ENCODE measurements around the gene GABARAP. TPM values are rescaled to one million over a fixed set of nuclear protein-coding genes. Genes with fewer than 3 reads are reported as not detected.

GABARAP gene
- total RNA-seq (2022; extraction: Qiagen RNA extraction; ENCODE audit: low read depth), result 646 to 813 TPM (median 659 TPM) in 5 replicates

DNA sequence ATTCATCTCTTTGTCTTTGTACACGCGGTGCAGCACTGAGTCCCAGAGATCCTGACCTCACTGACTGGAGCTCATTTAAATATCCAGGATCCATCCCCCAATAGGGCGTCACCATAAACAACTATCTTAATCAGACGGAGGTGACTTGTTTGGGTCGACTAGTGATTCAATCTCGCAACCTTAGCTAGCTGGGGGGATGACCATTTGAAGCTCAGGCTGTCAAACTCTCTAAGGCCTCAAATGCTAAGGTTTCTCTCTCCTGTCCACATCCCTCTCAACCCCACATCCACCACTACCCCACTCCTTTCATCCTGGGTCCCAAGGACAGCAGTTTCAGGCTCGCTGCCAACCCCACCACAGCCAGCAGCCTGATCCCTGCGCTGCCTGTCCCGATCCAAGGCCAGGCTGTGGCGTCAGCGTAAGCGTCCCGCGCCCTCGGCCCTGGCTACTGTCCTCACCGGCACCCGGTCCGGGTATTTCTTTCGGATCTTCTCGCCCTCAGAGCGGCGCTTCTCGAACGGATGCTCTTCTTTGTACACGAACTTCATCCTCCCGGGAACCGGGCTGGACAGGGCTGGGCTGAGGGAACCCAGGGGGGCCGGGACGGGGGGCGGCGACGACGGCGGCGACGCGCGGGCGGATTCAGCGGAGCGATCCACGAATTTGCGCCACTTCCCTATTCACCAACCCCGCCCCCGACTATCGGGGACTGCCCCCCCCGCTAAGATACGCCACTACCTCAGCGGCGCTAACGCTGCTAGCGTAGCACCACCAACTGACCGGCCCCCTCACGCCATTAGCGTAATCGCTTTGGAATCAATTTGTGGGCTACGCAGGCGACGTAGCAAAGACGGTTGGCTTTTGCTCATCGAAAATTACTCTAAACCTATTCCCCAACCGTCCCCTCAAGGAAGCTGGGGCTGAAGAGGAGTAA lies at the start of gene GABARAP:
TSS of gene GABARAP (minus strand) at position 667 of the 934 bp plus-strand sequence. CDS start at position 548, 119 bp downstream.

DNA sequence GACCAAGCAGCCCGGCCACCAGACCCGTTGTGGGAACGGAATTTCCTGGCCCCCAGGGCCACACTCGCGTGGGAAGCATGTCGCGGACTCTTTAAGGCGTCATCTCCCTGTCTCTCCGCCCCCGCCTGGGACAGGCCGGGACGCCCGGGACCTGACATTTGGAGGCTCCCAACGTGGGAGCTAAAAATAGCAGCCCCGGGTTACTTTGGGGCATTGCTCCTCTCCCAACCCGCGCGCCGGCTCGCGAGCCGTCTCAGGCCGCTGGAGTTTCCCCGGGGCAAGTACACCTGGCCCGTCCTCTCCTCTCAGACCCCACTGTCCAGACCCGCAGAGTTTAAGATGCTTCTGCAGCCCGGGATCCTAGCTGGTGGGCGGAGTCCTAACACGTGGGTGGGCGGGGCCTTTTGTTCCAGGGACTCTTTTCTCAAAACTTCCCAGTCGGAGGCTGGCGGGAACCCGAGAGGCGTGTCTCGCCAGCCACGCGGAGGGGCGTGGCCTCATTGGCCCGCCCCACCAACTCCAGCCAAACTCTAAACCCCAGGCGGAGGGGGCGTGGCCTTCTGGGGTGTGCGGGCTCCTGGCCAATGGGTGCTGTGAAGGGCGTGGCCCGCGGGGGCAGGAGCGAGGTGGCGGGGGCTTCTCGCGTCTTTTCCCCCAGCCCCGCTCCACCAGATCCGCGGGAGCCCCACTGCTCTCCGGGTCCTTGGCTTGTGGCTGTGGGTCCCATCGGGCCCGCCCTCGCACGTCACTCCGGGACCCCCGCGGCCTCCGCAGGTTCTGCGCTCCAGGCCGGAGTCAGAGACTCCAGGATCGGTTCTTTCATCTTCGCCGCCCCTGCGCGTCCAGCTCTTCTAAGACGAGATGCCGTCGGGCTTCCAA lies 39.1 kb upstream of the GABARAP start, which contains the start of gene SLC2A4:
TSS of gene SLC2A4 (plus strand) at position 645 of the 879 bp plus-strand sequence. CDS start at position 862, 217 bp downstream.

DNA sequence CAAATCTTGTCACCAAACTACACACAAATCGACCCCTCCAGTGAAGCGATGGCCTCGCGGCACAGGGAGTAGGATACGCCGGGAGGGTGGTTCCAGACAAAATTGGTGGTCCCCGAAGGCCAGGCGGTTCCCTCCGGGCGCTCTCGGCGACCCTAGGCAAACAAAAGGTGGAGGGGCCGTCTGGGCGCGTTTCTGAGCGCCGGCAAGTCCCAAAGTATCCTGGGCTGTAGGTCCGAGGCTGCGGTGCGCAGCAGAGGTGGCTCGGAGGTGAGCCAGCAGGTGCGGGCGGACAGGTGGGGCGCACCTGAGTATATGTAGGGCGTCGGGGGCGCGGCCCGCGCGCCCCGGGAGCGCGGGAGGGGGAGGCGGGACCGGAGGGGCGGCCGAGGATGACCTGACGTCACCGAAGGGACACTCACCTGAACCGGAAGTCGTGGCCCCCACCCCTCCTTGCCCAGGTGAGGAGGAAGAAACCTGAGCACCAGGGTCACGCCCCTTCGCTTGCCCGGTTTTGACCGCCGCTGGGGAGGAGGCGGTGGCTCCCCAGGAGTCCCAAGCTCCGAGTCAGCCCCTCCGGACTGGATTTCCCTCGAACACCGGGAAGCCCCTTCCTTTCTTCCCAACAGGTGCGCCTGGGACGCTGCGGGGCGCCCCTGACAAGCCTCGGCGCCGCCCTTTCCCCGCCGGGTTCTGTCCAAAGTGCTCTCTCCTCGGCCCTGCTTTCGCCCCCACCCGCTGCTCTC lies 20.1 kb upstream of the GABARAP start, which contains the start of gene CLDN7:
TSS of gene CLDN7 (minus strand) at position 287 of the 743 bp plus-strand sequence. CDS start 435 bp downstream, outside the sequence.

DNA sequence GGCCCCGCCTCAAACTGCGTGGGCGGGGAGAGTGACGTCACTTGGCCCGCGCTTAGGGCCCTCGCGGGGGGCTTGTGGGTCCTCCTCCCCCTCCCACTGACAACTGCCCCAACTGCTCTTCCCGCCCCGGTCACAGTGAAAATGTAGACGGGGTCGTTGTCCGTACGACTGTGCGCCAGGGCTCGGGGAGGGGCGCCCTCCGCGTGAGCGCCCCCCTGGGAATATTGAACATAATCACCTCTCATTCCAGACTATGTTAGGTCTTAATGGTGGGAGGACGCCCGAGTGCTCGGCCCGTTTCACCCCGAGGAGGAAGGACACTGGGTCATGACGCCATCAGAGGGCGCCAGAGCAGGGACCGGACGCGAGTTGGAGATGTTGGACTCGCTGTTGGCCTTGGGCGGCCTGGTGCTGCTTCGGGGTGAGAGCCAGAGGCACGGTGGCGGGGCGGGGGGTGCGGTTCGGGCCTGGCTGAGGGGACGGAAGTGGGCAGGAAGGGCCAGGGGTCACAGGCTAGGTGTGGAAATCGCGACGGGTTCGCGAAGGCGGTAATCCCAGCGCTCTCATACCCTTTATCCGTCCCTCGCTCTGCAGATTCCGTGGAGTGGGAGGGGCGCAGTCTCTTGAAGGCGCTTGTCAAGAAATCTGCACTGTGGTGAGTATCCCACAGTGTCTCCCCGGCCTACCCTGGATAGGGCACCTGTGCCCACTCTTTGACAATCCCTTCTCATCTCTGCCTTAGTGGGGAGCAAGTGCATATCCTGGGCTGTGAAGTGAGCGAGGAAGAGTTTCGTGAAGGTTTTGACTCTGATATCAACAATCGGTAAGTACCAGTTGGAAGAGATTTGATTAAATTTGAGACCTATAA lies 10.2 kb upstream of the GABARAP start, which contains the start of gene ELP5:
TSS of gene ELP5 (plus strand) at position 40 of the 868 bp plus-strand sequence. CDS start at position 376, 336 bp downstream.

DNA sequence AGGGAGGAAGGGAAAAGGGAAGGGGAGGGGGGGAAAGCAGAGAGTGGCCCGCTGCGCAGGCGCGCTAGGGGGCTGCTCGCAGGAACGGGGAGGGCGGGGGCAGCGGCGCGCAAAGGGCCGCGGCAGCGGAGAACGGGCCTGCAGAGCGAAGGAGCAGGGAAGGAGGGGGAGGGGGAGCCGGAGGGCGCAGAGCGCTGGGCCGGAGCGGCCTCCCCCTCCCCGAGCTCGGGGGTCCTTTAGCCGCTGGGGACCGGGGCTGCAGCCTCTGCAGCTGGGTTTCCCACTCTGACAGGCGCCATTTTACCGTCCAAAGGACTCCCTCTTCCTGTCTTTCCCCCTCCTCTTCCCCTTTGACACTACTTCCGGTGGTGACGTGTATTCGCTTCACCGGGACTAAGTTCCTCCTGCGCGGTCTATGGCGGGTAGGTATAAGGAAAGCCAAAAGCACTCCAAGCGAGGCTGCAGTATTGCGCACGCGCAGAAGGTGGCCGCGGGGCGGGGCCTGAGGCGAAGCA lies 9.5 kb upstream of the GABARAP start, which contains the start of gene CTDNEP1:
TSS of gene CTDNEP1 (minus strand) at position 74 of the 515 bp plus-strand sequence. CDS start 438 bp downstream, outside the sequence.

DNA sequence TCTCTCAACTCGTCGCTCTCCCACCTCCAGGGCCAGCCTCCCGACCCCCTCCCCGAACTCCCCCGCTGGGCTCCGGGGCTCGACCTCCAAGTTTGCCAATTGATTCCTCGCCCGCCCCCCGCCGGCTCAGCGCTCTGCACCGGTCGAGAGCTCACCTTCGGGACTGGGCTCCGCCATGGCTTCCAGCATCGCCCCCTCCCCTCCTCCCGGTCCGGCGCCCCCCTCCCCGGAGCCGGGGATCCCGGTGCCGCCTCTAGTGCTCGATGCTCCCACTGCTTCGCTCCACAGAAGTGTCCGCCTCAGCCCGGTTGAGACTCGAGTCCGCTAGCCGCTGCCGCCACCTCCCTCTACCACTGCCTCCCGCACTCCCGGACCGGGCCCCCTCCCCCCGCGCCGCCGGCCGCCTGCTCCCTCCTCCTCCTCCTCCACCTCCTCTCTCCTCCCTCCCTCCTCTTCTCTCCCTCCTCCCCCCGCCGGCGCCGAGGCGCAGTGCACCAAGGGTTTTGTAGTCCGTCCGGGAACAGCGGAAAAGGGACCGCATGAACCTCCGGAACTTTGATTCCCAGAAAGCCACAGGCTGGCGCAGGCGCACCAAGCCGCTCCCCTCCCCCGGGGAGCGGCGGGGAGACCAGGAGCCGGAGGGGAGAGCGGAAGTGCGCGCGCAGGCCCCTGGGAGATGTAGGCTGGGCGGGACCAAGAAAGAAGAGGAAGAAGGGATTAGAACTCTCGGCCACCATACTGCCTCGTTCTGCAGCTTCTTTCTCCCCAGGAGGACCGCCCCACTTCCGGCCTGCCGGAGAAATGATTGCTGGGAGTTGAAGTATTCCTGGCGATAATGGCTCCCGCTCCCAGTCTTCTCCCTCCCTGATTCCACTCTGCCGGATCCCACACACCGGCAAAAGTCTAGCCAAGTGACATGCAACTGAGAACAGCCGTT lies 2.9 kb downstream of the GABARAP start, which contains the start of gene PHF23:
TSS of gene PHF23 (minus strand) at position 367 of the 937 bp plus-strand sequence. CDS start at position 189, 178 bp downstream.

DNA sequence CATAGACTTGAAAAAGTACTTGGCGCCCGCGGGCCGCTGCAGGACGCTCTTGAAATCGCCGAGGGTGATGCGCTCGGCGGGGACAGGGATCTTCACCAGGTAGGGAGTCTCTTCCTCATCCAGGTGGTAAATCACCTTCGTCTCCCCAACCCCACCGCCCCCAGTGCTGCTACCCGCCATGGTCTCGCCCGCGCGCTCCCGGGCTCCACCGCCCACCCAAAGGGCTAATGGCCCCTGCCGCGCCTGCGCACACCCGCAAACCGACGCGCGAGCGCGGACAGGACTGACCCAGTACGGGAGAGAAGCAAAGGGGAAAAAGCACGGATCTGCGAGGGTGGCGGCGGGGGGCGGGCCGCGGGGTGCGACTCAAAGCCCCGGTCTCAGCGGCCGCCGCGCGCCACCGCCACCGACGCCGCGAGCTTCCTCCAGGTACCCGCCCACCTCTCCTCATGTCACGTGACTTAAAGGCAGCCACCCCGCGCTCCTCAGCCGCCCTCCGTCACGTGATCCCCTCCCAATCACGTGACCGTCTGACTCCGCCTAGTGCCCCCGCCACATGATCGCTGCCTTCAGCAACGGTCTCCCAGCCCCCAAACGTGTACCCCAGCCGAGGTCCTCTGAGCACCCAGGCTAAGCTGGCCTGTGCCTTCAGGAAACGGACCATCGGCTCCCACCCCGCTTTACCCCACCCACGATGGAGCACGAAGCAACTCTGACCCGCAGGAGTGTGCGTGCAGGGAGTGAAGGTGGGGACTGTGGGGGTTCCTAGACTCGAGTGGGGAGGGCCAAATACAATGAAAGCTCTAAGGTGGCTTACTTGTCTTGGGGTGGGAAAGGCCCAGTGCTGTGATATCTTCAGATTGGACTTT lies 7.9 kb downstream of the GABARAP start, which contains the start of gene DVL2:
TSS of gene DVL2 (minus strand) at position 435 of the 869 bp plus-strand sequence. CDS start at position 180, 255 bp downstream.

DNA sequence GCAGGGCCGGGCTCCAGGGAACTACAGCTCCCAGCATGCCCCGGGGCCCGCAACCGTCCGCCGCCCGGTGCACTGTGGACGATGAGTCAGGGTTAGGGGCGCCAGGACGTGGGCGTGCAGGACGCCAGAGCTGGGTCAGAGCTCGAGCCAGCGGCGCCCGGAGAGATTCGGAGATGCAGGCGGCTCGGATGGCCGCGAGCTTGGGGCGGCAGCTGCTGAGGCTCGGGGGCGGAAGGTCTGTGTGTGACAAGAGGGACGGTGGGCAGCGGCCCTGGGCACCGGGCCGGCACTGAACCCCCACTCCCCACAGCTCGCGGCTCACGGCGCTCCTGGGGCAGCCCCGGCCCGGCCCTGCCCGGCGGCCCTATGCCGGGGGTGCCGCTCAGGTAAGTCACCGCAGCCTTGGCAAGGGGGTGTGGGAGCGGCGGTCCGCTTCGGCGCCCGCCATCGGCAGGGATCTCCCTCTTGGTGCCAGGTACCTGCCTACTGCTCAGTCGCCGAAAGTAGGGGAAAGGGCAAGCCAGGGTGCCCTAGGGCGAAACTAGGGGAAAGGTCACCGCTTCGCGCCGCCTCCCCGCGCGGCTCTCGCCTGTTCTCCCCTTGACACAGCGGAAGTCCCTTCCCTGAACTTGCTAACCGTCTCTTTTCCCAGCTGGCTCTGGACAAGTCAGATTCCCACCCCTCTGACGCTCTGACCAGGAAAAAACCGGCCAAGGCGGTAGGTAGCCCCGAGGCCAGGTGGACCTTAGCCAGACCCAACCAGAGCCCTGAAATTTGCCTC lies 22.2 kb downstream of the GABARAP start, which contains the start of the genes ACADVL and DLG4:
TSS of gene ACADVL (plus strand) at position 127 of the 781 bp plus-strand sequence. CDS start at position 174, 47 bp downstream.
TSS of gene DLG4 (minus strand) at position 25 of the 781 bp plus-strand sequence.

Other genes with a start within 250 kb of the GABARAP start
- gene ALOX12, start 246.4 kb downstream of the GABARAP start, total RNA-seq (2022; extraction: Qiagen RNA extraction; ENCODE audit: low read depth), result not detected in 5 replicates
- gene RNASEK, start 229.8 kb downstream of the GABARAP start, total RNA-seq (2022; extraction: Qiagen RNA extraction; ENCODE audit: low read depth), result 408 to 509 TPM (median 429 TPM) in 5 replicates
- not detected in 5 replicates for gene BCL6B, start 219.4 kb downstream of the GABARAP start, total RNA-seq (2022; extraction: Qiagen RNA extraction; ENCODE audit: low read depth)
- 5.7 to 13.1 TPM (median 10.9 TPM) in 5 replicates for gene SLC16A13, start 206.4 kb downstream of the GABARAP start, total RNA-seq (2022; extraction: Qiagen RNA extraction; ENCODE audit: low read depth)
- gene SLC16A11, start 198.4 kb downstream of the GABARAP start, total RNA-seq (2022; extraction: Qiagen RNA extraction; ENCODE audit: low read depth), result not detected in 5 replicates
- not detected in 5 replicates for gene CLEC10A, start 162.2 kb downstream of the GABARAP start, total RNA-seq (2022; extraction: Qiagen RNA extraction; ENCODE audit: low read depth)
- gene ASGR2, start 127.6 kb downstream of the GABARAP start, total RNA-seq (2022; extraction: Qiagen RNA extraction; ENCODE audit: low read depth), result 0.17 TPM in 1 of 5 replicates, not detected in the others
- 0.69 to 2.2 TPM (median 1.1 TPM) in 5 replicates for gene ASGR1, start 63.1 kb downstream of the GABARAP start, total RNA-seq (2022; extraction: Qiagen RNA extraction; ENCODE audit: low read depth)
- 5.1 to 8.9 TPM (median 7.9 TPM) in 5 replicates for gene DLG4, start 22.6 kb downstream of the GABARAP start, total RNA-seq (2022; extraction: Qiagen RNA extraction; ENCODE audit: low read depth)
- 303 to 481 TPM (median 423 TPM) in 5 replicates for gene ACADVL, start 22.5 kb downstream of the GABARAP start, total RNA-seq (2022; extraction: Qiagen RNA extraction; ENCODE audit: low read depth)
- gene DVL2, start 7.9 kb downstream of the GABARAP start, total RNA-seq (2022; extraction: Qiagen RNA extraction; ENCODE audit: low read depth), result 23.8 to 44.5 TPM (median 38.9 TPM) in 5 replicates
- 82.5 to 108 TPM (median 92.1 TPM) in 5 replicates for gene PHF23, start 3.0 kb downstream of the GABARAP start, total RNA-seq (2022; extraction: Qiagen RNA extraction; ENCODE audit: low read depth)
- 216 to 257 TPM (median 229 TPM) in 5 replicates for gene CTDNEP1, start 9.3 kb upstream of the GABARAP start, total RNA-seq (2022; extraction: Qiagen RNA extraction; ENCODE audit: low read depth)
- 101 to 153 TPM (median 123 TPM) in 5 replicates for gene ELP5, start 9.8 kb upstream of the GABARAP start, total RNA-seq (2022; extraction: Qiagen RNA extraction; ENCODE audit: low read depth)
- 0.29 to 2.9 TPM (median 1.6 TPM) in 5 replicates for gene CLDN7, start 20.0 kb upstream of the GABARAP start, total RNA-seq (2022; extraction: Qiagen RNA extraction; ENCODE audit: low read depth)
- 0.20 to 0.42 TPM (median 0.27 TPM) in 5 replicates for gene SLC2A4, start 39.3 kb upstream of the GABARAP start, total RNA-seq (2022; extraction: Qiagen RNA extraction; ENCODE audit: low read depth)
- 0.19 to 0.84 TPM (median 0.47 TPM) in 5 replicates for gene YBX2, start 52.2 kb upstream of the GABARAP start, total RNA-seq (2022; extraction: Qiagen RNA extraction; ENCODE audit: low read depth)
- 1,510 to 1,758 TPM (median 1,707 TPM) in 5 replicates for gene EIF5A, start 65.2 kb upstream of the GABARAP start, total RNA-seq (2022; extraction: Qiagen RNA extraction; ENCODE audit: low read depth)
- gene GPS2, start 72.9 kb upstream of the GABARAP start, total RNA-seq (2022; extraction: Qiagen RNA extraction; ENCODE audit: low read depth), result 96.6 to 116 TPM (median 107 TPM) in 5 replicates
- 17.1 to 38.9 TPM (median 32.2 TPM) in 5 replicates for gene NEURL4, start 86.9 kb upstream of the GABARAP start, total RNA-seq (2022; extraction: Qiagen RNA extraction; ENCODE audit: low read depth)
- gene ACAP1, start 94.1 kb upstream of the GABARAP start, total RNA-seq (2022; extraction: Qiagen RNA extraction; ENCODE audit: low read depth), result 2.9 to 5.3 TPM (median 3.1 TPM) in 5 replicates
- 10.1 to 14.9 TPM (median 13.1 TPM) in 5 replicates for gene KCTD11, start 109.7 kb upstream of the GABARAP start, total RNA-seq (2022; extraction: Qiagen RNA extraction; ENCODE audit: low read depth)
- gene TMEM95, start 112.7 kb upstream of the GABARAP start, total RNA-seq (2022; extraction: Qiagen RNA extraction; ENCODE audit: low read depth), result not detected in 5 replicates
- 1.3 to 1.9 TPM (median 1.8 TPM) in 5 replicates for gene TNK1, start 138.6 kb upstream of the GABARAP start, total RNA-seq (2022; extraction: Qiagen RNA extraction; ENCODE audit: low read depth)
- gene PLSCR3, start 152.1 kb upstream of the GABARAP start, total RNA-seq (2022; extraction: Qiagen RNA extraction; ENCODE audit: low read depth), result 29.3 to 48.8 TPM (median 39.6 TPM) in 5 replicates
- gene TMEM256, start 161.6 kb upstream of the GABARAP start, total RNA-seq (2022; extraction: Qiagen RNA extraction; ENCODE audit: low read depth), result 179 to 229 TPM (median 210 TPM) in 5 replicates
- gene NLGN2, start 165.4 kb upstream of the GABARAP start, total RNA-seq (2022; extraction: Qiagen RNA extraction; ENCODE audit: low read depth), result 11.6 to 21.8 TPM (median 19.1 TPM) in 5 replicates
- not detected in 5 replicates for gene SPEM1, start 177.9 kb upstream of the GABARAP start, total RNA-seq (2022; extraction: Qiagen RNA extraction; ENCODE audit: low read depth)
- not detected in 5 replicates for gene SPEM2, start 183.2 kb upstream of the GABARAP start, total RNA-seq (2022; extraction: Qiagen RNA extraction; ENCODE audit: low read depth)
- not detected in 5 replicates for gene SPEM3, start 186.4 kb upstream of the GABARAP start, total RNA-seq (2022; extraction: Qiagen RNA extraction; ENCODE audit: low read depth)
- 9.4 to 14.9 TPM (median 13.7 TPM) in 5 replicates for gene TMEM102, start 193.0 kb upstream of the GABARAP start, total RNA-seq (2022; extraction: Qiagen RNA extraction; ENCODE audit: low read depth)
- 0.99 to 1.7 TPM (median 1.0 TPM) in 5 replicates for gene FGF11, start 197.1 kb upstream of the GABARAP start, total RNA-seq (2022; extraction: Qiagen RNA extraction; ENCODE audit: low read depth)
- 6.9 to 9.9 TPM (median 9.7 TPM) in 5 replicates for gene CHRNB1, start 202.6 kb upstream of the GABARAP start, total RNA-seq (2022; extraction: Qiagen RNA extraction; ENCODE audit: low read depth)
- gene ZBTB4, start 237.2 kb upstream of the GABARAP start, total RNA-seq (2022; extraction: Qiagen RNA extraction; ENCODE audit: low read depth), result 18.5 to 27.9 TPM (median 24.6 TPM) in 5 replicates
- not detected in 5 replicates for gene SLC35G6, start 239.0 kb upstream of the GABARAP start, total RNA-seq (2022; extraction: Qiagen RNA extraction; ENCODE audit: low read depth)
- gene POLR2A, start 241.9 kb upstream of the GABARAP start, total RNA-seq (2022; extraction: Qiagen RNA extraction; ENCODE audit: low read depth), result 47.9 to 98.5 TPM (median 85.3 TPM) in 5 replicates

Data from A549 treated with ZK216348 at 1 μM for 4 hours (cell line).